Left ventricle myocardium inferior (tissue), 1 donor: ENCODE measurements around the gene SELENBP1. TPM values are rescaled to one million over a fixed set of nuclear protein-coding genes. Genes with fewer than 3 reads are reported as not detected.
"Not testable (repeated sequence)": the region's sequence is repeated elsewhere in the genome, so short reads cannot be mapped to it uniquely, and the experiment has no call there.

ENCODE experiments used
- DNase-seq: peaks from one replicate; pipeline ENCODE4 v3.0.0-alpha.2; 2020
- H3K27ac ChIP-seq: fragments of 200-600 bp; replicated peaks from 2 replicates; pipeline ENCODE4 v1.8.0; 2021
- H3K27me3 ChIP-seq: fragments of 200-600 bp; 2 replicates; pipeline ENCODE4 v1.8.0; 2021; ENCODE audit warnings: low read depth
- H3K36me3 ChIP-seq: fragments of 200-600 bp; 2 replicates; pipeline ENCODE4 v1.8.0; 2021
- H3K4me1 ChIP-seq: fragments of 200-600 bp; 2 replicates; pipeline ENCODE4 v1.8.0; 2021
- H3K4me3 ChIP-seq: fragments of 200-600 bp; 2 replicates; pipeline ENCODE4 v1.8.0; 2021; ENCODE audit warnings: mild to moderate bottlenecking, moderate library complexity
- H3K9me3 ChIP-seq: fragments of 200-600 bp; replicated peaks from 2 replicates; pipeline ENCODE4 v1.8.0; 2021
- CTCF ChIP-seq: fragments of 200-600 bp; IDR thresholded peaks from 2 replicates; pipeline ENCODE4 v1.8.0; 2021; ENCODE audit warnings: antibody characterized with exemption, mild to moderate bottlenecking, borderline replicate concordance
- intact Hi-C: fragments of 100-400 bp; cut with micrococcal nuclease; formaldehyde crosslinking; loops from one replicate; pipeline ENCODE4 v1.11.0; 2022
- total RNA-seq: library from RNA; stranded (reverse); fragmentation: NEBNext Ultra II Directional; extraction: Animal tissue kit (Norgen Biotek cat#: 25700); gene quantifications from one replicate; pipeline ENCODE4 v1.2.1, GENCODE V29; 2021
- donor health status: DM: no; HTN: yes; CAD: no; lungs with severe emphysema.

Gene SELENBP1
- total RNA-seq, 1 donor from 2014 or later = 66.3 TPM

DNA sequence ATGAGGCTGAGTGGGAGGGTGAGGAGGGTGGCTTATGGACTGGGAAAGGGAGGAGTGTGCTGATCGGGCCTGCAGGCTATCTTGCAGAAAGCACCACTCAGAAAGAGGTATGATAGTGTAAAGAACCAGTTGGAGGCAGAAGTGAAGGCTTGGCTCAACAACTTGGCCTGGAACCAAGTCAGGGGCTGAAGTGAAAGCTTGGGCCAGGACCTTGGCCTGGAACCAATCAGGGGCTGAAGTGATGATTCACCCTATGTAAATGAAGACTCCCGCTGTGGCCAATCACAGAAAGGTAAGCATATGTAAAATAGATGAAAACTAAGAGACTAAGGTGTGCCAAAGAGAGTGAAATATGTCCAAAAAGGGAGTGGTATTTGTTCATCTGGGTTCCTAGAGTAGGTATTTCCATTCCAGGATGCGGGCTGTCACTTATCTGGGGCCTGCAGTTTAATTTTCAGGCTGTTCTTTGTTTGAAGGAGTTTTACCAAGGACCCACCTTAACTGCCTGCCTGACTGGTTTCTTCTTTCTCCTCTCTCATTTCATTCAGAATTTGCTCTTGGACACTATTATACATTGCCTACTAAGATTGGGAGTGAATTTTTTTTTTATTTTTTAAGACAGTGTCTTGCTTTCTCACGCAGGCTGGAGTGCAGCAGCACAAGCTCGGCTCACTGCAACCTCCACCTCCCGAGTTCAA, 20.3 kb downstream of the SELENBP1 start:
- no peak overlapping the region for H3K27ac ChIP-seq
- intact Hi-C loops = no loop called here
- H3K4me1 ChIP-seq = peaks cover 7% of the 10 kb centered on the region
- no peaks in the 10 kb centered on the region for H3K36me3 ChIP-seq
- TF ChIP-seq CTCF = no peak
- no peak overlapping the region for H3K4me3 ChIP-seq
- DNase-seq = no peak
- H3K9me3 ChIP-seq = peaks cover 14% of the 10 kb centered on the region
- H3K27me3 ChIP-seq = no peaks in the 10 kb centered on the region

GRCh38 chr1:151350323-151350722, 22.2 kb downstream of the SELENBP1 start:
- H3K4me3 ChIP-seq, DNase-seq, intact Hi-C loops, H3K27me3 ChIP-seq, H3K27ac ChIP-seq, H3K36me3 ChIP-seq: not testable (repeated sequence)
- H3K4me1 ChIP-seq = peaks cover 21% of the 10 kb centered on the region
- H3K9me3 ChIP-seq = peaks cover 14% of the 10 kb centered on the region

- Histone ChIP-seq H3K4me3 (peak overlapping the region; percentile 84), H3K27ac (peak overlapping the region; percentile 93), H3K4me1 (peaks cover 21% of the 10 kb centered on the region), H3K27me3 (no peaks in the 10 kb centered on the region), H3K36me3 (peaks cover 24% of the 10 kb centered on the region), H3K9me3 (peaks cover 14% of the 10 kb centered on the region)
- DNase-seq = no peak
- TF ChIP-seq CTCF = no peak
- intact Hi-C loops = no loop called here
These were observed 24.8 kb downstream of the SELENBP1 start for GRCh38 chr1:151347523-151348246.

GRCh38 chr1:151346769-151347522, 25.6 kb downstream of the SELENBP1 start, which contains the start of gene RFX5:
Gene RFX5, minus strand, starts transcription at chr1:151347252. Its CDS starts 932 bp downstream, at chr1:151346320.
- Histone ChIP-seq H3K27ac (peak within 1 kb of the TSS; percentile 93), H3K27me3 (no peaks in the 10 kb centered on the region), H3K4me1 (peaks cover 21% of the 10 kb centered on the region), H3K4me3 (peak within 1 kb of the TSS; percentile 84), H3K36me3 (peaks cover 30% of the 10 kb centered on the region), H3K9me3 (peaks cover 13% of the 10 kb centered on the region)
- TF ChIP-seq CTCF = no peak
- DNase-seq = peak; percentile 91
- intact Hi-C loops = no loop called here

GRCh38 chr1:151346082-151346768, 26.3 kb downstream of the SELENBP1 start:
- Histone ChIP-seq H3K9me3 (peaks cover 5% of the 10 kb centered on the region), H3K27me3 (no peaks in the 10 kb centered on the region), H3K27ac (peak overlapping the region; percentile 93), H3K4me1 (peaks cover 21% of the 10 kb centered on the region), H3K4me3 (peak overlapping the region; percentile 84), H3K36me3 (peaks cover 30% of the 10 kb centered on the region)
- intact Hi-C loops = no loop called here
- TF ChIP-seq CTCF = no peak
- DNase-seq = no peak
